Right renal pelvis (tissue), 4 donors: Measurements from ENCODE around the gene RASGRF2. TPM values are rescaled to one million over a fixed set of nuclear protein-coding genes. Genes with fewer than 3 reads are reported as not detected.

ENCODE experiments used
- DNase-seq, 4 donors: peaks; one replicate each; pipeline ENCODE4 v3.0.0-alpha.2; 2013; ENCODE audit warnings: low read depth in 4 of 4, low spot score in 3 of 4, missing footprints in 1 of 4
- polyA plus RNA-seq, 4 donors: library from polyadenylated mRNA; unstranded; fragments of 120-200 nt; gene quantifications; one replicate each; pipeline ENCODE4 v1.2.1, GENCODE V29; 2013; ENCODE audit not compliant: insufficient read length in 4 of 4

The RASGRF2 gene
- polyA plus RNA-seq, 4 donors: 1.5 to 2.5 (median 2.2) TPM

- no peak for DNase-seq
Observed at GRCh38 chr5:80937584-80938356, 22.4 kb upstream of the RASGRF2 start.

- no peak for DNase-seq
Observed at GRCh38 chr5:80941496-80941895, 18.7 kb upstream of the RASGRF2 start.

GRCh38 chr5:80951366-80951765, 8.8 kb upstream of the RASGRF2 start:
- DNase-seq: no peak

- no peak for DNase-seq
Observed at GRCh38 chr5:80953587-80953986, 6.6 kb upstream of the RASGRF2 start.

- DNase-seq: no peak
Observed at GRCh38 chr5:80955082-80955590, 5.0 kb upstream of the RASGRF2 start.

- no peak for DNase-seq
Observed at GRCh38 chr5:80956272-80956671, 3.9 kb upstream of the RASGRF2 start.

- no peak for DNase-seq
Observed at GRCh38 chr5:80957031-80957761, 3.0 kb upstream of the RASGRF2 start.

GRCh38 chr5:80958616-80959015, 1.5 kb upstream of the RASGRF2 start:
- no peak for DNase-seq

GRCh38 chr5:80959138-80959537, 1.0 kb upstream of the RASGRF2 start:
- DNase-seq: no peak

- DNase-seq: no peak
Observed at GRCh38 chr5:80960531-80961375, 590 bp downstream of the RASGRF2 start.

- no peak for DNase-seq
Observed at GRCh38 chr5:80961376-80962281, 1.5 kb downstream of the RASGRF2 start.

- no peak for DNase-seq
Observed at GRCh38 chr5:80962630-80963520, 2.7 kb downstream of the RASGRF2 start.

GRCh38 chr5:80963521-80963895, 3.3 kb downstream of the RASGRF2 start:
- no peak for DNase-seq

- no peak for DNase-seq
Observed at GRCh38 chr5:80963966-80964481, 3.9 kb downstream of the RASGRF2 start.

- DNase-seq: no peak
Observed at GRCh38 chr5:80964491-80964890, 4.3 kb downstream of the RASGRF2 start.

- no peak for DNase-seq
Observed at GRCh38 chr5:80964919-80965318, 4.8 kb downstream of the RASGRF2 start.

- no peak for DNase-seq
Observed at GRCh38 chr5:80967500-80968181, 7.5 kb downstream of the RASGRF2 start.

- no peak for DNase-seq
Observed at GRCh38 chr5:80973027-80973426, 12.9 kb downstream of the RASGRF2 start.
